GM19324 (cell line): ENCODE results near the gene GPR62.
A peak's percentile ranks its signal among the peaks of the same experiment; 100 is the strongest.
"Not testable (repeated sequence)": the region's sequence is repeated elsewhere in the genome, so short reads cannot be mapped to it uniquely, and the experiment has no call there.

Experiments used
- ATAC-seq: cut with Tn5 transposase; IDR thresholded peaks from one replicate; pipeline ENCODE4 v1.9.1; 2021; ENCODE audit warnings: mild to moderate bottlenecking, moderate library complexity; ENCODE audit not compliant: unreplicated experiment, low FRiP score

GPR62 gene

DNA sequence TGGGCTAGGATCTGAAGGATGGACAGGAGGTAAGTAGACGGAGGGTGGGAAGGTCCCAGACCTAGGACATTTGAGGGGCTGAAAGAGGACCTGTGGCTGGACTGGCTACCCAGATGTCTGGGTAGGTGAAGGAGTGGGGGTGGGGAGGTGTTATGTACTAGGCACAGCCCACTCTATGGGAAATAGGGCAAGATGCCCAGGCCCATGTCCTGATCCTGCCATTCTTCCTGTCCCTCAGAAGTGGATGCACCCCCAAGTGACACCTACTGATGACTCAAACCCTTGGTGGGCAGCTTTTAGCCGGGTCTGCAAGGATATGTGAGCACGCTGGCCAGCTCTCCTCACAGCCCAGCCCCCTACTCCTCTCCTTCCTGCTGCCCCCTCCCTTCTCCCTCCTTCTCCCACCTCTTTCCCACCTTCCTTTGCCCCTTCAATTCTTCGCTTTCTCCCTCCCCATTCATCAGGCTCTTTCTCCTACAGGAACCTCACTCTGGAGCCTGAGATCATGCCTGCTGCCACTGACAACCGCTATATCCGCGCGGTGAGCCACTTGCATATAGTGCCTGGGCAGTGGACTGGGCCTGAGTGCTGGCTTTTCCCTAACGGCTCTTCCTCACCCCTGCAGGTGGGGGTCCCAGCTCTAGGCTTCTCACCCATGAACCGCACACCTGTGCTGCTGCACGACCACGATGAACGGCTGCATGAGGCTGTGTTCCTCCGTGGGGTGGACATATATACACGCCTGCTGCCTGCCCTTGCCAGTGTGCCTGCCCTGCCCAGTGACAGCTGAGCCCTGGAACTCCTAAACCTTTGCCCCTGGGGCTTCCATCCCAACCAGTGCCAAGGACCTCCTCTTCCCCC lies 33.3 kb downstream of the GPR62 start:
- no peak for ATAC-seq

- ATAC-seq = not testable (repeated sequence)
Observed at GRCh38 chr3:51990501-51990971, 35.4 kb downstream of the GPR62 start.

- no peak for ATAC-seq
Observed at GRCh38 chr3:51992017-51992682, 37.0 kb downstream of the GPR62 start.

- not testable (repeated sequence) for ATAC-seq
Observed at GRCh38 chr3:51993657-51994056, 38.5 kb downstream of the GPR62 start.

DNA sequence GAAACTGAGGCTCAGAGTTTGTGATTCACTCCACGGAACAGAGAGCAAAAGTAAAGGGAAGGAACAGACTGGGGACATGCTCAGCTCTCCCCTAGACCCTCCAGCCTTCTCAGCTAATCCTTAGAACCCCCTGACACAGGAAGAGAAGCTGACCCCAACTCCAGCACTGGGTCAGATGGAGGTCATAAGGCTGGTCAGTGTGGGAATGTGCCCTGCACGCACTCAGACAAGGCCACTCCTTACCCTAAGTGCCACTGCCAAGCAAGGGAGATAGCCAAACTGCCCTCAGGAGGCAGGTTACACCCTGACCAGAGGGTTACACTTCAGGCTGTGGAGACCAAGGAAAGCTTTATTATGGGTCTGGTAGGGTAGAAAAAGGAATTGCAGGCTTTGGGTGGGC lies 39.3 kb downstream of the GPR62 start:
- no peak for ATAC-seq

DNA sequence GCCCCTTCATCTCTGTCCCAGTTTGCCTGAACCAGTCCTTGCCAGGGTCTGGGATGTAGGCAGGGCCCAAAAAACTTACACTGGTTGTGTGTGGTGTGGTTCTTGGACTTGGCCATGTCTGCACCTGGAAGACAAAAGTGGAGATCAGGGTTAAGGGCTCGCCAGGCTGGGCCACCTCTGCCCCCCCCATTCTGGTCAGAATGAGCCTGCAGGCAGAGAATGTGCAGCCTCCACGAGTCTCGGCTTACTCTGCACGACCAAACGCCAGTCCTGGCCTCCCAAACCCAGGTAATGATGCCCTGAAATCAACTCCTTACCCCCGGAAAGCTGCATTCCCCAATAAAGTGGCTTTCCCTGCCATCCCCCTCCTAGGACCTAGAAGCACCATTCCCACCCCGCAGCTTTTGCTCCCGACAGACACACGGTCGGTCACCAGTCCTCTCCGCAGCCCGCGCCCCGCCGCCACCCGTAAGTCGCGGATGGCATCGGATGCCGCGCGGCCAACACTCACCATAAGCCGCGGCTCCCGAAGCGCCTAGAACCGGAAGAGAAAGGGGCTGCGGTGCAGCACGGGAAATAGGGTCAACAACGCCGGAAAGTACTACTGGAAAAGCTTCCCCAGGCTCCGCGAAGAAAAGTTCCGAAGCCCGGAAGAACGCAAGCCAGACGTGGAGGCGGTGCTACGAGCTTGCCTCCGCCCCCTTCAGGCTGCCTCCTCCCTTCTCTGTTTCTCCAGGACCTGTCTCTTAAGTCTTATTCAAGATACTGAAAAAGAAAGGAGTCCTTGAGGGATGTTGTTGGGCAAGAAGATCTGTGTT lies 40.4 kb downstream of the GPR62 start, which contains the start of gene RPL29:
Gene RPL29, minus strand, starts transcription at position 550 of the 818 bp plus-strand sequence. Its CDS starts 434 bp downstream, at position 116.
- ATAC-seq = peak; percentile 87

- no peak for ATAC-seq
Observed at GRCh38 chr3:51997172-51997571, 42.0 kb downstream of the GPR62 start.

- ATAC-seq = no peak
Observed at GRCh38 chr3:51997935-51998596, 42.9 kb downstream of the GPR62 start.

DNA sequence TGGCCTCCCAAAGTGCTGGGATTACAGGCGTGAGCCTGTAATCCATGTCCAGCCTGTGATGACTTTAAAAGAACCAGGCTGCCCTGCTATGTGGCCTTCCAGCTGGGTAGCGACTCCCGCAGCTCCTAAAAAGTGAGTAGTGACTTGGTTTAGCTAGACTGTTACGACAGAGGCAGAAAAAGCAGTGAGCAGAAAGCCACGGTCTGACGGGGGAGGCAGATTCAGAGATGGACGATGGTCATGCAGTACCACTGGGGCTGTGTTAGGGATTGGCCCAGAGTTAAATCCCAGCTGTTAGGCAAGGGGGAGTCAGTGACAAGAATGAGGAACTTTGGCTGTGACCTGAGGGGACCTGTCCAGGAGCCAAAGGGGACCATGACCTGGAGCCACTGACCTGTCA lies 43.6 kb downstream of the GPR62 start:
- no peak for ATAC-seq

DNA sequence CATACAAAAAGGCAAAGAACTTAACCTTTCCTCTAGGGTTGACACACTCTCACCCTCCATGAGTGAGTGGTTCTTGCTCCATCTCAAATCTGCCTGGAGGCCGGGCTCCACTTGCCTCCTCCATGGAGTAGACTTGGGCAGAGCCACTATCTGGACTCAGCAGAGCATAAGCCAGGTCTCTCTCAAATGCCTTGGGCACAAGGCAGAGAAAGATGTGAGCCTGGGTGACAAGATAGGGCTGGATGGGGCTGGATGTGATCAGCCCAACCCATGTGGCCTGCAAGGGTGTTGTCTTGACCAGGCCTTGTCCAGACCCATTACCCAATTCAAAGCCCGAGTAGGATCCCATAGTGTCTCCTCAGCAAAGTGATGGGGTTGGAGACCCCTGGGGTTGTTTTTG lies 44.7 kb downstream of the GPR62 start:
- no peak for ATAC-seq

DNA sequence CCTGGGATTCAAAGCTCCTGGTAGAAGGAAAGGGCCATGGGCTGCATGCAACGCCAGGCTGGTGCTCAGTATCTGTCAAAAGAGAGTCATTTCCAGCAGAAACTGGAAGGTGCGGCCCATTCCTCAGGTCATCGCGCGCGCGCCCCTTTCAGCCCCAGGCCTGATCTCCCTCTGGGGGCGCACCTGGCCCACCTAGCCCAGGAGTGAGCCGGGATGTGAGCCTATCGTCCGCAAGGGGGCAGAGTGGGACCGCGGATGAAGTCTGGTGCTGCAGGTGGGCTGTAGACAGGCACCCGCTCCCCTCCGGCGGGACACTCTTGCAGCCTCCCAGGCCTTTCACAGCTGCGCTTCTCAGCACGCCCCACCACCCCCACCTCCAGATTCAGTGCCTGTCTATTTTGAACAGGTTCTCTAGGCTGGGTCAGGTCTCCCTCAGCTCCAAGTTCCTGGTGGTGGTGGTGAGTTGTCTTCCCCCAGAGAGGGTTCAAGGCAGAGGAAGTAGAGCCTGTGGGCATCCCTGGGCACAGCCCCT lies 46.3 kb downstream of the GPR62 start:
- peak; percentile 64 for ATAC-seq

DNA sequence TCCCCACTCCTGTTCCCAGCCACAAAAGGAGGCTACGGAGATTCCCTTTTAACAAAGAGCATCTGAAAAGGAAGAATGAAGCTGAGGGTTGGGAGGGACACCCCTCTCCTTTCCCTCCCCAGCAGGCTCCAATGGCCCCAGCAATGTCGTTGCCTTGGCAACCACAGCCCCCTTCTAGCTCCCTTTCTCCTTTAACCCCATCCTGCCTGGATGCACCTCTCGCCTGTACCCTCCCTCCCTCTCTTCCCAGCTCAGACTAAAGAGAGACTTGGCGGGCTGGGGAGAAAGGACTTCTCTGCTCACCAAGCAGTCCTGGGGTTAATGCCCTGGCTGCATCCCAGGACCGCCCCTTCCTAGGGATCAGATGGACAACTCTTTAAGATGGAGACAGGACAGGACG lies 47.6 kb downstream of the GPR62 start:
- no peak for ATAC-seq

DNA sequence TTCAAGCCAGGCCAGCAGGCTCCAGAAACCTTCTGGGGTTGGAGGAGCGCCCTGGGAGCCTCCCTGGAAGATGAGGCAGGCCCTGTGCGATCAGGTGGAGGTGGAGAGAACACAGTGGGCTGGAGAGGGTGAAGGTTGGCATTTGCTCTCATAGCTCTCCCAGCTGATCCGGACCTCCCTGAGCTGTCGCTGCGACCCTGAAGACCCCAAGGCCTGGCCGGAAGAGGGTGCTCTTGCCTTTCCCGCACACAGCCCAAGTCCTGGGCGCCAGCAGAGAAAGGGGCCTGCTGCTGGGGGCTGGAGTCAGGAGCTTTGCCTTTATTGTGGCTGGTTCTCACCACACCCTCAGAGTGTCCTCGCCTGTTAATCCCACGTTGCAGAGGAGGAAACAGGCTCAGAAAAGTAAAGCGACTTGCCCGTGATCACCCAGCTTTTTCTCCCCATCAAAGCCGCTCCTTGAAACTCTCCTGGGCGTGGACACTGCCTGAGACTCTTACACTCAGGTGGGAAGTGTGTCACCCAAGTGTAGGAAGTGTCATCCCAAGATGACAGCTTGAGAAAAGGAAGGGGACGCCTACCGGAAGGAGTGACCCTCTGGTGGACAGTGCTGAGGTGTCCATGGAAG lies 49.1 kb downstream of the GPR62 start:
- no peak for ATAC-seq

GRCh38 chr3:52004906-52005395 lies 49.8 kb downstream of the GPR62 start:
- no peak for ATAC-seq

- ATAC-seq = no peak
Observed at GRCh38 chr3:52005571-52005986, 50.4 kb downstream of the GPR62 start.

DNA sequence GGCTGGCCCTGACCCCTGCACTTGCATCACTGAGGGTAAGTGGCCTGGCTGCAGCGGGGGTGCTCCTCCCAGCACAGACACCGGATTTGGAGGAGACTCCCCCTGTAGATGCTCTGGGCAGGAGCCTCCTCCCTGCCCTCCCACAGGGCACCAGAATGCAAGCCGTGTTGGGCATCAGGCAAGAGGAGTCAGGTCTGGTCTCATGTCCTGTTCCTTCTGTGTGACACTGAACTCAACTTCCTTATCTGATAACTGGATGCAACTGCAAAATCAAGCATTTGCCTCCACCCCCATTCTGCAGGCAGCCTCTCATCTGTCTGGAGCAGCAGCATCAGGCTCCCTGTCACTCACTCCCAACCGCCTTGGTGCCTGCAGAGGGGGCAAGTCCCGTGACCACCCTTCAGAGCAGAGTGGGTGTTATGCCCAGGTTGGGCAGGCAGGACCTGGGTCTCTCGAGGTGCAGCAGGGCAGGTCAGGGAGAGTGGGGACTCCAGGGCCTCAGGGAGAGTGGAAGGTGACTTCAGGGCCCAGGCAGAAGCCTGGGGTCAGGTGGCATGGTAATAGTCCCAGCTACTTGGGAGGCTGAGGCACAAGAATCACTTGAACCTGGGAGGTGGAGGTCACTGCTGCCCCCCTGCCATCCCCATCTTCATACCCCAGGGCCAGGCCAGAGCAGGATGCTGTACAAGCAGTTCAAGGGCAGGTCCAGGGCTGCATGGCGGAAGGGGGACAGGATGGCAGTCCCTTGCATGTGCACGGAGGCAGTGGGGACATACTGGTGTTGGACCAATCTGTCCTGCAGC lies 51.0 kb downstream of the GPR62 start:
- ATAC-seq = no peak

DNA sequence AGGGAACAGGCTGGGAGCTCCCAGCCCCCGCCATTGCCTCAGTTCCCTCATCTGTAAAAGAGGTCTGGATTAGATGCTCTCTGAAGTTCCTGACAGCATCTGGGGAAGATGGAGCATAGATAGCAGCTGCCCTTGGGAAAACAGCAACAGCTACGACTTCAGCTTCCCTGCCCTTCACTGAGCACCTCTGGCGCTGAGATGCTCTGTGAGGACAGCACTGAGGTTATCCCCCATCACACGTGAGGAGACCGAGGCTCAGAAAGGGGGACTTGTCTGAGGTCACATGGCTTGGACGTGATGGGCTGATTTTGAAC lies 51.6 kb downstream of the GPR62 start:
- ATAC-seq = no peak
